H4 (cell line): Measurements from ENCODE around the gene LCN6. TPM values are rescaled to one million over a fixed set of nuclear protein-coding genes. Genes with fewer than 3 reads are reported as not detected.

Experiments used
- total RNA-seq: library from RNA; depleted of rRNA; stranded (reverse); fragments of >200 nt; shearing (Covaris generic); gene quantifications from 2 replicates; pipeline ENCODE4 v1.2.3, GENCODE V29; 2014; rRNA removed

Gene LCN6
- total RNA-seq, 1 experiment from 2014 or later = not detected

Other genes with a start within 250 kb of the LCN6 start
- 2.4 and 3.2 TPM in 2 replicates for gene NOTCH1, start 202.5 kb downstream of the LCN6 start, total RNA-seq
- 60.2 and 76.5 TPM in 2 replicates for gene EGFL7, start 85.6 kb downstream of the LCN6 start, total RNA-seq
- gene AGPAT2, start 61.1 kb downstream of the LCN6 start, total RNA-seq = 32.3 and 33.8 TPM in 2 replicates
- gene DIPK1B, start 36.0 kb downstream of the LCN6 start, total RNA-seq = 3.8 and 6.1 TPM in 2 replicates
- gene LCN10, start 5.6 kb downstream of the LCN6 start, total RNA-seq = not detected in 2 replicates
- gene LCN8, start 9.7 kb upstream of the LCN6 start, total RNA-seq = not detected in 2 replicates
- gene LCN15, start 16.0 kb upstream of the LCN6 start, total RNA-seq = not detected in 2 replicates
- gene TMEM141, start 42.8 kb upstream of the LCN6 start, total RNA-seq = 87.0 and 93.0 TPM in 2 replicates
- 0.47 TPM in 1 of 2 replicates, not detected in the other for gene CCDC183, start 47.8 kb upstream of the LCN6 start, total RNA-seq
- gene RABL6, start 59.4 kb upstream of the LCN6 start, total RNA-seq = 23.6 and 35.0 TPM in 2 replicates
- gene AJM1, start 94.0 kb upstream of the LCN6 start, total RNA-seq = 0.06 and 0.21 TPM in 2 replicates
- 100 and 119 TPM in 2 replicates for gene PHPT1, start 100.9 kb upstream of the LCN6 start, total RNA-seq
- 0.12 and 0.15 TPM in 2 replicates for gene MAMDC4, start 103.8 kb upstream of the LCN6 start, total RNA-seq
- 458 and 510 TPM in 2 replicates for gene EDF1, start 117.8 kb upstream of the LCN6 start, total RNA-seq
- gene TRAF2, start 138.0 kb upstream of the LCN6 start, total RNA-seq = 8.1 and 11.3 TPM in 2 replicates
- 56.2 and 83.0 TPM in 2 replicates for gene FBXW5, start 196.2 kb upstream of the LCN6 start, total RNA-seq
- gene C8G, start 196.7 kb upstream of the LCN6 start, total RNA-seq = not detected in 2 replicates
- gene LCN12, start 203.7 kb upstream of the LCN6 start, total RNA-seq = not detected in 2 replicates
- gene PTGDS, start 229.0 kb upstream of the LCN6 start, total RNA-seq = not detected in 2 replicates
- gene LCNL1, start 234.5 kb upstream of the LCN6 start, total RNA-seq = not detected in 2 replicates
- 32.0 and 41.3 TPM in 2 replicates for gene PAXX, start 243.9 kb upstream of the LCN6 start, total RNA-seq
- 0.64 TPM in 1 of 2 replicates, not detected in the other for gene CLIC3, start 248.0 kb upstream of the LCN6 start, total RNA-seq